ENCODE data around the gene RTN4.

DNA sequence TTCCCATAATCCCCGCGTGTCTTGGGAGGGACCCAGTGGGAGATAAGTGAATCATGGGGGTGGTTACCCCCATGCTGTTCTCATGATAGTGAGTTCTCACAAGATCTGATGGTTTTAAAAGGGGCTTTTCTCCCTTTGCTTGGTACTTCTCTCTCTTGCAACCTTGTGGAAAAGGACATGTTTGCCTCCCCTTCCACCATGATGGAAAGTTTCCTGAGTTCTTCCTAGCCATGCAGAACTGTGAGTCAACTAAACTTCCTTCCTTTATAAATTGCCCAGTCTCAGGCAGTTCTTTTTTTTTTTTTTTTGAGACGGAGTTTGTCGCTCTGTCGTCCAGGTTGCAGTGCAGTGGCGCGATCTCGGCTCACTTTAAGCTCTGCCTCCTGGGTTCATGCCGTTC is 26.5 kb upstream of the RTN4 start:
- TF ChIP-seq, protein P1, sequence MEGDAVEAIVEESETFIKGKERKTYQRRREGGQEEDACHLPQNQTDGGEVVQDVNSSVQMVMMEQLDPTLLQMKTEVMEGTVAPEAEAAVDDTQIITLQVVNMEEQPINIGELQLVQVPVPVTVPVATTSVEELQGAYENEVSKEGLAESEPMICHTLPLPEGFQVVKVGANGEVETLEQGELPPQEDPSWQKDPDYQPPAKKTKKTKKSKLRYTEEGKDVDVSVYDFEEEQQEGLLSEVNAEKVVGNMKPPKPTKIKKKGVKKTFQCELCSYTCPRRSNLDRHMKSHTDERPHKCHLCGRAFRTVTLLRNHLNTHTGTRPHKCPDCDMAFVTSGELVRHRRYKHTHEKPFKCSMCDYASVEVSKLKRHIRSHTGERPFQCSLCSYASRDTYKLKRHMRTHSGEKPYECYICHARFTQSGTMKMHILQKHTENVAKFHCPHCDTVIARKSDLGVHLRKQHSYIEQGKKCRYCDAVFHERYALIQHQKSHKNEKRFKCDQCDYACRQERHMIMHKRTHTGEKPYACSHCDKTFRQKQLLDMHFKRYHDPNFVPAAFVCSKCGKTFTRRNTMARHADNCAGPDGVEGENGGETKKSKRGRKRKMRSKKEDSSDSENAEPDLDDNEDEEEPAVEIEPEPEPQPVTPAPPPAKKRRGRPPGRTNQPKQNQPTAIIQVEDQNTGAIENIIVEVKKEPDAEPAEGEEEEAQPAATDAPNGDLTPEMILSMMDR (IDR thresholded peaks at IDR 0.05): no peak
- TF ChIP-seq POLR2A (IDR thresholded peaks at IDR 0.05): no peak

Data from body of pancreas (tissue), 4 donors.